Measurements from ENCODE around the gene TNPO1.
A peak's percentile ranks its signal among the peaks of the same experiment; 100 is the strongest.
"Not testable (repeated sequence)": the region's sequence is repeated elsewhere in the genome, so short reads cannot be mapped to it uniquely, and the experiment has no call there.

Gene TNPO1

GRCh38 chr5:72816284-72817075, at the start of gene TNPO1:
TNPO1 (plus strand) TSS chr5:72816661; CDS start chr5:72816738, 77 bp downstream.
- DNase-seq: peak; percentile 46

GRCh38 chr5:72767289-72768010, 49.0 kb upstream of the TNPO1 start:
- DNase-seq: no peak

GRCh38 chr5:72770266-72770665, 46.2 kb upstream of the TNPO1 start:
- no peak for DNase-seq

- no peak for DNase-seq
Measured at GRCh38 chr5:72776684-72777083, 39.8 kb upstream of the TNPO1 start.

GRCh38 chr5:72779520-72779919, 36.9 kb upstream of the TNPO1 start:
- DNase-seq: no peak

- no peak for DNase-seq
Measured at GRCh38 chr5:72783354-72783753, 33.1 kb upstream of the TNPO1 start.

GRCh38 chr5:72784129-72784528, 32.3 kb upstream of the TNPO1 start:
- no peak for DNase-seq

GRCh38 chr5:72785801-72786200, 30.7 kb upstream of the TNPO1 start:
- no peak for DNase-seq

GRCh38 chr5:72786676-72787075, 29.8 kb upstream of the TNPO1 start:
- no peak for DNase-seq

GRCh38 chr5:72788866-72789505, 27.5 kb upstream of the TNPO1 start:
- no peak for DNase-seq

GRCh38 chr5:72790186-72790585, 26.3 kb upstream of the TNPO1 start:
- no peak for DNase-seq

GRCh38 chr5:72792662-72793061, 23.8 kb upstream of the TNPO1 start:
- DNase-seq: not testable (repeated sequence)

- DNase-seq: no peak
Measured at GRCh38 chr5:72796001-72796400, 20.5 kb upstream of the TNPO1 start.

- no peak for DNase-seq
Measured at GRCh38 chr5:72799721-72800120, 16.7 kb upstream of the TNPO1 start.

- DNase-seq: not testable (repeated sequence)
Measured at GRCh38 chr5:72808637-72809036, 7.8 kb upstream of the TNPO1 start.

- no peak for DNase-seq
Measured at GRCh38 chr5:72811849-72812248, 4.6 kb upstream of the TNPO1 start.

- no peak for DNase-seq
Measured at GRCh38 chr5:72812488-72812887, 4.0 kb upstream of the TNPO1 start.

GRCh38 chr5:72814104-72814503, 2.4 kb upstream of the TNPO1 start:
- DNase-seq: no peak

- no peak for DNase-seq
Measured at GRCh38 chr5:72814864-72815263, 1.6 kb upstream of the TNPO1 start.

GRCh38 chr5:72815580-72816283, 729 bp upstream of the TNPO1 start:
- DNase-seq: no peak

GRCh38 chr5:72817076-72817481, 618 bp downstream of the TNPO1 start:
- DNase-seq: peak; percentile 7

- no peak for DNase-seq
Measured at GRCh38 chr5:72817671-72818266, 1.3 kb downstream of the TNPO1 start.
